ENCODE data around the gene TUBA4B.

Gene TUBA4B

DNA sequence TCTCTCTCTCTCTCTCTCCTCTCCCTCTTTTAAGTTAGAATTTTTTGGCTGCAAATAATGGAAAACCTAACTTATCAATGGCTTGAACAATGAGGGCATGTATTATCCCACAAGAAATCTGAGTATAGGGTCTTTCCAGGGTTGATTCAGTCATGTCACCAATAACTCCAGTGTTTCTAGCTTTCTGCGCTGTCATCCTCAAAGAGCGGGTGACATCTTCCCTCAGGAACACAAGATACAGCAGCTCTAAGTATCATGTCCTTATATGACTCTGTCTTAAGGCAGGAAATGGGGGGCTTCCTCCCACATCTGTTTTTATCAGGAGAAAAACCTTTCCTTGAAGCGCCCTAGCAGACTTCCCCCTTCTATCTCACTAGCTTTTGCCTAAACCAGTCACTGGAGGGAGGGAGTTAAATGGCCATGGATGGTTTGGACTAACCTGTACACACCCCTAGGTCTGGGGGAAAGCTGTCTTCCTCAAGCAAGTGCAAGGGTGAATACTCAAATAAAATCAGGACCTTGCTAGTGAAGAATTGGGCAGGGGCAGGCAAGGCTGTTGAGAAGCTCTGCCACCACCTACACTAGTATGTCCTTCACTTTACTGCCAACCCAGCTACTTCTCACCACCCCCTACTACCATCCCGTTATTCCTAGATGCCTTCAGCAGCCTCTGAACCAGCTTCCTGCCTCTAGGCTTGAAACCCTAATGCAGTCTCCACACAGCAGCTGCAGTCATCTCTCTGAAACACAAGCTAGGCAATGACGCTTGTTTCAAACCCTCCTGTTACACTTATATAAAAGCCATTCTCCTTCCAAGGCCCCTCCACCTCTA lies 8.2 kb downstream of the TUBA4B start:
- Histone ChIP-seq H3K36me3 (ENCODE audit: control insufficient read depth in 2 of 2, insufficient read depth in 2 of 2, low read length in 2 of 2) (no peaks in the 10 kb centered on the region), H3K27me3 (ENCODE audit: control insufficient read depth in 2 of 2, insufficient read depth in 2 of 2, low read length in 2 of 2) (peaks cover 0 to 2% of the 10 kb centered on the region in 2 donors), H3K9me3 (ENCODE audit: control insufficient read depth in 2 of 2, low read length in 2 of 2) (no peaks in the 10 kb centered on the region), H3K4me1 (ENCODE audit: control insufficient read depth in 2 of 2, insufficient read depth in 2 of 2, low read length in 2 of 2) (no peaks in the 10 kb centered on the region), H3K4me3 (ENCODE audit: low read length in 2 of 2) (no peak overlapping the region), H3K27ac (ENCODE audit: low read depth in 2 of 2, low read length in 2 of 2) (no peak overlapping the region), H3K9ac (ENCODE audit: low read depth in 1 of 2, low read length in 2 of 2) (no peak overlapping the region)

DNA sequence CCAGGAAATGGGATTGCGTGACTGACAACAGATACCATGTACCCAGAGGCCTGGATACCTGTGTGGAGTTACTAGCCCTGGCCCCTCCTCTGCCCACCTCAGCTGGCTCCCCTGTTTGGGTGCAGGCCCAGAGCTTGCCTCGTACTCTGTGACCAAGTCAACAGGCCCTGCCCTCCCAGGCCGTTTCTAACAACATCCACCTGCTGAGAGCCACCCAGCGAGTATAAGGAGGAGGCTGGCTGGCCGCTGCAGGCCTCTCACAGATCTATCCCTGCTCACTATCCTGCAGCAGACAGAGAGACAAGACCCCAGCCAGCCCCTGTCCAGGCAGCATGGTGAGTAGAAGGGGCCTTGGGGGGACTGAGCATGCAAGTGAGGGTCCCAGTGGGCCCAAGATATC lies 13.2 kb downstream of the TUBA4B start:
- H3K27ac ChIP-seq (ENCODE audit: low read depth in 2 of 2, low read length in 2 of 2), result no peak overlapping the region
- no peaks in the 10 kb centered on the region for H3K9me3 ChIP-seq (ENCODE audit: control insufficient read depth in 2 of 2, low read length in 2 of 2)
- H3K27me3 ChIP-seq (ENCODE audit: control insufficient read depth in 2 of 2, insufficient read depth in 2 of 2, low read length in 2 of 2), result no peaks in the 10 kb centered on the region
- peaks cover 0 to 3% of the 10 kb centered on the region in 2 donors for H3K4me1 ChIP-seq (ENCODE audit: control insufficient read depth in 2 of 2, insufficient read depth in 2 of 2, low read length in 2 of 2)
- no peaks in the 10 kb centered on the region for H3K36me3 ChIP-seq (ENCODE audit: control insufficient read depth in 2 of 2, insufficient read depth in 2 of 2, low read length in 2 of 2)
- H3K4me3 ChIP-seq (ENCODE audit: low read length in 2 of 2), result no peak overlapping the region
- H3K9ac ChIP-seq (ENCODE audit: low read depth in 1 of 2, low read length in 2 of 2), result no peak overlapping the region

DNA sequence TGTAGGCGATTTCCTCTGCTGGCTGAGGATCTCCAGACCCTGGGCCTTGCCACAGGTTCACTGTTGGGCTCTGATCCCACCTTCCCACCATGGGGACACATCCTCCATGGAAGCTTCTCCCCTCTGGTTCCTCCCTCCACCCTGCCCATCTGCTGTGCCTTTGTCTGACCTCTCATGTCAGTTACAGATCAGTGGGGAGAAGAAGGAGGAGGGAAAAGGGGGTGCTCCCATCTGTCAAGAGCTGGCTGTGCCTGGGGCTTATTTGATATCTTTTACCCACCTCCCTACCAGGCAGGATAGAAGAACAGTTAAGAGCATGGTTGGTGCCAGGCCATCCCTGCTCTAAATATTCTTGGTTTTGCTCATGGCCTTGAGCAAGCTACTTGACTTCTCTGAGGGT lies 13.8 kb downstream of the TUBA4B start:
- Histone ChIP-seq H3K36me3 (ENCODE audit: control insufficient read depth in 2 of 2, insufficient read depth in 2 of 2, low read length in 2 of 2) (no peaks in the 10 kb centered on the region), H3K9ac (ENCODE audit: low read depth in 1 of 2, low read length in 2 of 2) (no peak overlapping the region), H3K9me3 (ENCODE audit: control insufficient read depth in 2 of 2, low read length in 2 of 2) (no peaks in the 10 kb centered on the region), H3K4me3 (ENCODE audit: low read length in 2 of 2) (no peak overlapping the region), H3K27me3 (ENCODE audit: control insufficient read depth in 2 of 2, insufficient read depth in 2 of 2, low read length in 2 of 2) (no peaks in the 10 kb centered on the region), H3K4me1 (ENCODE audit: control insufficient read depth in 2 of 2, insufficient read depth in 2 of 2, low read length in 2 of 2) (peaks cover 0 to 3% of the 10 kb centered on the region in 2 donors), H3K27ac (ENCODE audit: low read depth in 2 of 2, low read length in 2 of 2) (no peak overlapping the region)

DNA sequence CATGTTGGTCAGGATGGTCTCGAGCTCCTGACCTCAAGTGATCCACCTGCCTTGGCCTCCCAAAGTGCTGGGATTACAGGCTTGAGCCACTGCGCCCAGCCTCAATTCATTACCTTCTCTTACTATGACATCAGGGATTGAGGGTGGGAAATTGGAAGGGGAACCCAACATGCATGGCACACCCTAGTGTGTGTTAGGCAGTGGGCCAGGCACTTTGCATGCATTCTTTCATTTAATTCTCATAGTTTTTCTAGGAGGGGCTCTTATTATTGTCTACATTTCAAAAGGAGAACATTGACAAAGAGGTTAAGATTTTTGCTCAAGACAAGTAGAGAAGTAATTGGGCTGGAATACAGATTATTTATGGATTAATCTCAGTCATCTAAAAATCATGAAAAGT lies 15.3 kb downstream of the TUBA4B start:
- no peak overlapping the region for H3K27ac ChIP-seq (ENCODE audit: low read depth in 2 of 2, low read length in 2 of 2)
- no peaks in the 10 kb centered on the region for H3K9me3 ChIP-seq (ENCODE audit: control insufficient read depth in 2 of 2, low read length in 2 of 2)
- no peaks in the 10 kb centered on the region for H3K36me3 ChIP-seq (ENCODE audit: control insufficient read depth in 2 of 2, insufficient read depth in 2 of 2, low read length in 2 of 2)
- H3K4me3 ChIP-seq (ENCODE audit: low read length in 2 of 2), result no peak overlapping the region
- H3K9ac ChIP-seq (ENCODE audit: low read depth in 1 of 2, low read length in 2 of 2), result no peak overlapping the region
- H3K4me1 ChIP-seq (ENCODE audit: control insufficient read depth in 2 of 2, insufficient read depth in 2 of 2, low read length in 2 of 2), result peaks cover 0 to 3% of the 10 kb centered on the region in 2 donors
- no peaks in the 10 kb centered on the region for H3K27me3 ChIP-seq (ENCODE audit: control insufficient read depth in 2 of 2, insufficient read depth in 2 of 2, low read length in 2 of 2)

DNA sequence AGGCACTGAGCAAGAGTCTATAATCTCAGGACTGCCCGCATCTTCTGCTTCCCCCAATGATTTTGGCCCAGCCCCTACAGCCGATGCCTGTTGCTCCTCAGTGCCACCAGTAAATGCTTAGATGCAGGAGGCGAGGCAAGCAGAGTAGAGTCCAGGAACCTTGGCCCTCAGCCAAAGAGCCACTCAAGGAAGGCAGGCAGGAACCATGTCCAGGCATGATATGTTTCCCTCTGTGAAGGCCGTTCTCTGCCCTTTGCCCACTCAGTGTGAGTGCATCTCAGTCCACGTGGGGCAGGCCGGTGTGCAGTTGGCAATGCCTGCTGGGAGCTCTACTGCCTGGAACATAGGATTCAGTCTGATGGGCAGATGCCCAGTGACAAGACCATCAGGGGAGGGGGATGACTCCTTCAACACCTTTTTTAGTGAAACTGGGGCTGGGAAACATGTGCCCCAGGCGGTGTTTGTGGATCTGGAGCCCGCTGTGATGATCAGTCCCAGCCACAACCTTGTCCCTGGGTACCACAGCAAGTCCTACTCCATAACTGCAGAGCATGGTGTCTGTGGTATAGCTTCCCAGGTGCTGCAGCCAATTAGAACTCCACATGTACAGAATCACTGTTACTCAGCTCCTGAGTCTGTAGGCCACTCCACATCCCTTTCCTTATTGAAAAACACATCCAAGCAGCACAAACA lies 16.5 kb downstream of the TUBA4B start:
- H3K27me3 ChIP-seq (ENCODE audit: control insufficient read depth in 2 of 2, insufficient read depth in 2 of 2, low read length in 2 of 2), result no peaks in the 10 kb centered on the region
- no peaks in the 10 kb centered on the region for H3K9me3 ChIP-seq (ENCODE audit: control insufficient read depth in 2 of 2, low read length in 2 of 2)
- H3K4me1 ChIP-seq (ENCODE audit: control insufficient read depth in 2 of 2, insufficient read depth in 2 of 2, low read length in 2 of 2), result peaks cover 0 to 3% of the 10 kb centered on the region in 2 donors
- no peak overlapping the region for H3K4me3 ChIP-seq (ENCODE audit: low read length in 2 of 2)
- H3K36me3 ChIP-seq (ENCODE audit: control insufficient read depth in 2 of 2, insufficient read depth in 2 of 2, low read length in 2 of 2), result no peaks in the 10 kb centered on the region
- no peak overlapping the region for H3K9ac ChIP-seq (ENCODE audit: low read depth in 1 of 2, low read length in 2 of 2)
- H3K27ac ChIP-seq (ENCODE audit: low read depth in 2 of 2, low read length in 2 of 2), result no peak overlapping the region

DNA sequence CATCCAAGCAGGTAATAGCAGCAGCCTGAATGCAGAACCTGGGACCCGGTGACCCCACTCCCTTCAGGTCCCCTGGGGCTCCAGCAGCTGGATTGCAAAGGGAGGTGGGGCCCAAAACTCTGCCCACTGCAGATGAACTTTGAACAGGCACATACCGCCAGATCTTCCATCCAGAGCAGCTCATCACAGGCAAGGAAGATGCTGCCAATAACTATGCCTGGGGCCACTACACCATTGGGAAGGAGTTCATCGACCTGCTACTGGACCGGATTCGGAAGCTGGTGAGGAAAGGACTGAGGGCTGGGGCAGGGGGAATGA lies 17.0 kb downstream of the TUBA4B start:
- no peak overlapping the region for H3K27ac ChIP-seq (ENCODE audit: low read depth in 2 of 2, low read length in 2 of 2)
- peaks cover 0 to 3% of the 10 kb centered on the region in 2 donors for H3K4me1 ChIP-seq (ENCODE audit: control insufficient read depth in 2 of 2, insufficient read depth in 2 of 2, low read length in 2 of 2)
- no peak overlapping the region for H3K9ac ChIP-seq (ENCODE audit: low read depth in 1 of 2, low read length in 2 of 2)

DNA sequence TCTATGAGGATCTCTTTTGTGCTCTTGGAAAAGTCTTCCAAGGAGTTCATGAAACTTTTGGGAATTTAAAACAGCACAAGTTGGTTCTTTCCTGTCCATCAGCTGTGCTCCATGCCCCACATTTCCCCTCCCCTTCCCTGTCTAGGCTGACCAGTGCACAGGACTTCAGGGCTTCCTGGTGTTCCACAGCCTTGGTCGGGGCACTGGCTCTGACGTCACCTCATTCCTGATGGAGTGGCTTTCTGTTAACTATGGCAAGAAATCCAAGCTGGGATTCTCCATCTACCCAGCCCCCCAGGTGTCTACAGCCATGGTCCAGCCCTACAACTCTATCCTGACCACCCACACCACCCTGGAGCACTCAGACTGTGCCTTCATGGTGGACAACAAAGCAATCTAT lies 18.0 kb downstream of the TUBA4B start:
- no peak overlapping the region for H3K27ac ChIP-seq (ENCODE audit: low read depth in 2 of 2, low read length in 2 of 2)
- no peak overlapping the region for H3K4me3 ChIP-seq (ENCODE audit: low read length in 2 of 2)
- H3K36me3 ChIP-seq (ENCODE audit: control insufficient read depth in 2 of 2, insufficient read depth in 2 of 2, low read length in 2 of 2), result no peaks in the 10 kb centered on the region
- peaks cover 0 to 3% of the 10 kb centered on the region in 2 donors for H3K4me1 ChIP-seq (ENCODE audit: control insufficient read depth in 2 of 2, insufficient read depth in 2 of 2, low read length in 2 of 2)
- H3K9me3 ChIP-seq (ENCODE audit: control insufficient read depth in 2 of 2, low read length in 2 of 2), result no peaks in the 10 kb centered on the region
- H3K9ac ChIP-seq (ENCODE audit: low read depth in 1 of 2, low read length in 2 of 2), result no peak overlapping the region
- no peaks in the 10 kb centered on the region for H3K27me3 ChIP-seq (ENCODE audit: control insufficient read depth in 2 of 2, insufficient read depth in 2 of 2, low read length in 2 of 2)

More for the DNA sequence above, 17.0 kb downstream of the TUBA4B start:
- Histone ChIP-seq H3K36me3 (ENCODE audit: control insufficient read depth in 2 of 2, insufficient read depth in 2 of 2, low read length in 2 of 2) (no peaks in the 10 kb centered on the region), H3K9me3 (ENCODE audit: control insufficient read depth in 2 of 2, low read length in 2 of 2) (no peaks in the 10 kb centered on the region), H3K27me3 (ENCODE audit: control insufficient read depth in 2 of 2, insufficient read depth in 2 of 2, low read length in 2 of 2) (no peaks in the 10 kb centered on the region), H3K4me3 (ENCODE audit: low read length in 2 of 2) (no peak overlapping the region)

DNA sequence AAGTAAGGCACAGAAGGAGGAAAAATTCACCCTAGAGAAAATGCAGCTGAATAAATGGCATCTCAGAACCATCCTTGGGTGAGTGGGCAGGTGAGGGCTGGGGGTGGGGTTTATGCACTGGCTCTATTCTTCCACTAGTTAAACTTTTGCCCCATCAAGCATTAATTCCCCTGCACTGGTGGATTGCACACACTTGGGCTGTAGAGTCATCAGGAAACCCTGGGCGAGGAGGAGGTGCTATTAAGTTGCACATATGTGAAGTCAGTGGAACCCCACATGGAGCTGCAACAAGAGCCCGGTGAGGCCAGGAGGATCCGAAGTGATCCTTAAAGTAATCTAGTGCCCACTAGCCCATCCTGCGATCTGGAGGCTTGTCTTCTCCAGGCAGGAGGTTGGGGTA lies 19.3 kb downstream of the TUBA4B start:
- no peak overlapping the region for H3K27ac ChIP-seq (ENCODE audit: low read depth in 2 of 2, low read length in 2 of 2)
- no peaks in the 10 kb centered on the region for H3K27me3 ChIP-seq (ENCODE audit: control insufficient read depth in 2 of 2, insufficient read depth in 2 of 2, low read length in 2 of 2)
- peaks cover under 1 to 3% of the 10 kb centered on the region in 2 donors for H3K4me1 ChIP-seq (ENCODE audit: control insufficient read depth in 2 of 2, insufficient read depth in 2 of 2, low read length in 2 of 2)
- H3K4me3 ChIP-seq (ENCODE audit: low read length in 2 of 2), result no peak overlapping the region
- no peaks in the 10 kb centered on the region for H3K9me3 ChIP-seq (ENCODE audit: control insufficient read depth in 2 of 2, low read length in 2 of 2)
- H3K36me3 ChIP-seq (ENCODE audit: control insufficient read depth in 2 of 2, insufficient read depth in 2 of 2, low read length in 2 of 2), result no peaks in the 10 kb centered on the region
- no peak overlapping the region for H3K9ac ChIP-seq (ENCODE audit: low read depth in 1 of 2, low read length in 2 of 2)

DNA sequence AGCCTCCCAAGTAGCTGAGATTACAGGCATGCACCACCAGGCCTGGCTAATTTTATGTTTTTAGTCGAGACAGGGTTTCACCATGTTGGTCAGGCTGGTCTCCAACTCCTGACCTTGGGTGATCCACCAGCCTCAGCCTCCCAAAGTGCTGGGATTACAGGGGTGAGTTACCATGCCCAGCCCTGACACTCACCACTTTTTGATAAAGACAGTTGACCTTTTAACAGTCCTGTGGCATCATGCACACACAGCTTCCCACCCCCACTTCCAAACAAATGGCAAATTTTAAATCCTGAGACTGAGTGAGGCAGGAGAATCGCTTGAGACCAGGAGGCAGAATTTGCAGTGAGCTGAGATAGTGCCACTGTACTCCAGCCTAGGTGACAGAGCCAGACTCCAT lies 20.0 kb downstream of the TUBA4B start:
- H3K4me1 ChIP-seq (ENCODE audit: control insufficient read depth in 2 of 2, insufficient read depth in 2 of 2, low read length in 2 of 2), result peaks cover 6 to 8% of the 10 kb centered on the region in 2 donors
- H3K27me3 ChIP-seq (ENCODE audit: control insufficient read depth in 2 of 2, insufficient read depth in 2 of 2, low read length in 2 of 2), result no peaks in the 10 kb centered on the region
- H3K27ac ChIP-seq (ENCODE audit: low read depth in 2 of 2, low read length in 2 of 2), result no peak overlapping the region

DNA sequence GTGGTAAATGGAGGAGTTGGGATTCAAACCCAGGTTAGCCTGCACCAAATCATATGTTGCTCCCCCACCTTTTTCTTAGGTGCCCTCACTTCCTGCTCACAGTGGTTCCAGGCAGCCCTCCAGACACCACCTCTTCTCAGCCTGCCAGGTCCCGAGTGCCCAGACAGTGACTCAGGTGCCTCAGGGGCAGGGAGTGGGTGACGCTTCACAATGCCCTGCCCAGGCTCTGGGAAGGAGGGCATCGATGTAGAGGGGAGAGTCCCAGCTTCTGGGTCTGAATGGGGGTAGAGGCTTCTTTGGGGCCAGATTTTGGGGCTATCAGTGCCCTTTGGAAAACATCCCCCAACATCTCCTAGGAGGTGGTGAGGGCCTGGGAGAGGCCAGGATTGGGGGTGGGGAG lies 20.9 kb downstream of the TUBA4B start:
- Histone ChIP-seq H3K4me1 (ENCODE audit: control insufficient read depth in 2 of 2, insufficient read depth in 2 of 2, low read length in 2 of 2) (peaks cover 15 to 17% of the 10 kb centered on the region in 2 donors), H3K9ac (ENCODE audit: low read depth in 1 of 2, low read length in 2 of 2) (no peak overlapping the region), H3K36me3 (ENCODE audit: control insufficient read depth in 2 of 2, insufficient read depth in 2 of 2, low read length in 2 of 2) (no peaks in the 10 kb centered on the region), H3K27ac (ENCODE audit: low read depth in 2 of 2, low read length in 2 of 2) (no peak overlapping the region), H3K4me3 (ENCODE audit: low read length in 2 of 2) (no peak overlapping the region), H3K9me3 (ENCODE audit: control insufficient read depth in 2 of 2, low read length in 2 of 2) (no peaks in the 10 kb centered on the region), H3K27me3 (ENCODE audit: control insufficient read depth in 2 of 2, insufficient read depth in 2 of 2, low read length in 2 of 2) (no peaks in the 10 kb centered on the region)

More for the DNA sequence above, 20.0 kb downstream of the TUBA4B start:
- Histone ChIP-seq H3K36me3 (ENCODE audit: control insufficient read depth in 2 of 2, insufficient read depth in 2 of 2, low read length in 2 of 2) (no peaks in the 10 kb centered on the region), H3K4me3 (ENCODE audit: low read length in 2 of 2) (no peak overlapping the region), H3K9ac (ENCODE audit: low read depth in 1 of 2, low read length in 2 of 2) (no peak overlapping the region), H3K9me3 (ENCODE audit: control insufficient read depth in 2 of 2, low read length in 2 of 2) (no peaks in the 10 kb centered on the region)

All from mucosa of rectum (tissue), 2 donors.